ENCODE results near the gene HLA-DQB2. TPM values are rescaled to one million over a fixed set of nuclear protein-coding genes. Genes with fewer than 3 reads are reported as not detected.
"Not testable (repeated sequence)": the region's sequence is repeated elsewhere in the genome, so short reads cannot be mapped to it uniquely, and the experiment has no call there.

The HLA-DQB2 gene
- not detected for total RNA-seq (ENCODE audit: unreplicated experiment)
- long read RNA-seq: 0 reads

- Mint-ChIP-seq H3K9me3 (ENCODE audit: unreplicated experiment) (no peaks in the 10 kb centered on the region), H3K4me3 (ENCODE audit: unreplicated experiment) (no peak within 1 kb of the TSS), H3K27ac (ENCODE audit: unreplicated experiment) (no peak within 1 kb of the TSS), H3K27me3 (ENCODE audit: unreplicated experiment) (no peaks in the 10 kb centered on the region), H3K36me3 (ENCODE audit: unreplicated experiment) (no peaks in the 10 kb centered on the region), H3K4me1 (ENCODE audit: low read depth, unreplicated experiment) (no peaks in the 10 kb centered on the region)
- no peak for TF ChIP-seq CTCF (IDR thresholded peaks at IDR 0.05; ENCODE audit: partially characterized antibody, unreplicated experiment)
- no peak for DNase-seq
These were observed at the start of gene HLA-DQB2 for GRCh38 chr6:32763421-32763820. HLA-DQB2 (minus strand) TSS chr6:32763532; CDS start chr6:32763470, 62 bp downstream.

- Mint-ChIP-seq H3K9me3 (ENCODE audit: unreplicated experiment) (no peaks in the 10 kb centered on the region), H3K36me3 (ENCODE audit: unreplicated experiment) (no peaks in the 10 kb centered on the region), H3K27ac (ENCODE audit: unreplicated experiment) (no peak overlapping the region), H3K4me1 (ENCODE audit: low read depth, unreplicated experiment) (no peaks in the 10 kb centered on the region), H3K27me3 (ENCODE audit: unreplicated experiment) (no peaks in the 10 kb centered on the region), H3K4me3 (ENCODE audit: unreplicated experiment) (no peak overlapping the region)
- no peak for TF ChIP-seq CTCF (IDR thresholded peaks at IDR 0.05; ENCODE audit: partially characterized antibody, unreplicated experiment)
- no peak for DNase-seq
These were observed 45.8 kb upstream of the HLA-DQB2 start for GRCh38 chr6:32809171-32809570.

GRCh38 chr6:32807020-32807580 lies 43.8 kb upstream of the HLA-DQB2 start:
- no peak overlapping the region for H3K27ac Mint-ChIP-seq (ENCODE audit: unreplicated experiment)
- H3K27me3 Mint-ChIP-seq (ENCODE audit: unreplicated experiment): no peaks in the 10 kb centered on the region
- DNase-seq: no peak
- H3K36me3 Mint-ChIP-seq (ENCODE audit: unreplicated experiment): no peaks in the 10 kb centered on the region
- H3K4me1 Mint-ChIP-seq (ENCODE audit: low read depth, unreplicated experiment): no peaks in the 10 kb centered on the region
- no peaks in the 10 kb centered on the region for H3K9me3 Mint-ChIP-seq (ENCODE audit: unreplicated experiment)
- H3K4me3 Mint-ChIP-seq (ENCODE audit: unreplicated experiment): no peak overlapping the region
- TF ChIP-seq CTCF (IDR thresholded peaks at IDR 0.05; ENCODE audit: partially characterized antibody, unreplicated experiment): no peak

GRCh38 chr6:32805404-32805803 lies 42.1 kb upstream of the HLA-DQB2 start:
- H3K27ac Mint-ChIP-seq (ENCODE audit: unreplicated experiment); H3K9me3 Mint-ChIP-seq (ENCODE audit: unreplicated experiment); H3K27me3 Mint-ChIP-seq (ENCODE audit: unreplicated experiment); H3K4me1 Mint-ChIP-seq (ENCODE audit: low read depth, unreplicated experiment); H3K36me3 Mint-ChIP-seq (ENCODE audit: unreplicated experiment); H3K4me3 Mint-ChIP-seq (ENCODE audit: unreplicated experiment); DNase-seq: not testable (repeated sequence)

GRCh38 chr6:32803416-32803815 lies 40.1 kb upstream of the HLA-DQB2 start:
- DNase-seq: no peak
- Mint-ChIP-seq H3K27me3 (ENCODE audit: unreplicated experiment) (no peaks in the 10 kb centered on the region), H3K9me3 (ENCODE audit: unreplicated experiment) (peaks cover 2% of the 10 kb centered on the region), H3K4me3 (ENCODE audit: unreplicated experiment) (no peak overlapping the region), H3K36me3 (ENCODE audit: unreplicated experiment) (peaks cover 7% of the 10 kb centered on the region), H3K27ac (ENCODE audit: unreplicated experiment) (no peak overlapping the region), H3K4me1 (ENCODE audit: low read depth, unreplicated experiment) (no peaks in the 10 kb centered on the region)
- no peak for TF ChIP-seq CTCF (IDR thresholded peaks at IDR 0.05; ENCODE audit: partially characterized antibody, unreplicated experiment)

All from glutamatergic neuron (in vitro differentiated cells).